ENCODE results near the gene DENND5A. TPM values are rescaled to one million over a fixed set of nuclear protein-coding genes. Genes with fewer than 3 reads are reported as not detected.

The DENND5A gene
- total and polyA plus RNA-seq, 10 donors, result 20.8 to 157 (median 110) TPM

DNA sequence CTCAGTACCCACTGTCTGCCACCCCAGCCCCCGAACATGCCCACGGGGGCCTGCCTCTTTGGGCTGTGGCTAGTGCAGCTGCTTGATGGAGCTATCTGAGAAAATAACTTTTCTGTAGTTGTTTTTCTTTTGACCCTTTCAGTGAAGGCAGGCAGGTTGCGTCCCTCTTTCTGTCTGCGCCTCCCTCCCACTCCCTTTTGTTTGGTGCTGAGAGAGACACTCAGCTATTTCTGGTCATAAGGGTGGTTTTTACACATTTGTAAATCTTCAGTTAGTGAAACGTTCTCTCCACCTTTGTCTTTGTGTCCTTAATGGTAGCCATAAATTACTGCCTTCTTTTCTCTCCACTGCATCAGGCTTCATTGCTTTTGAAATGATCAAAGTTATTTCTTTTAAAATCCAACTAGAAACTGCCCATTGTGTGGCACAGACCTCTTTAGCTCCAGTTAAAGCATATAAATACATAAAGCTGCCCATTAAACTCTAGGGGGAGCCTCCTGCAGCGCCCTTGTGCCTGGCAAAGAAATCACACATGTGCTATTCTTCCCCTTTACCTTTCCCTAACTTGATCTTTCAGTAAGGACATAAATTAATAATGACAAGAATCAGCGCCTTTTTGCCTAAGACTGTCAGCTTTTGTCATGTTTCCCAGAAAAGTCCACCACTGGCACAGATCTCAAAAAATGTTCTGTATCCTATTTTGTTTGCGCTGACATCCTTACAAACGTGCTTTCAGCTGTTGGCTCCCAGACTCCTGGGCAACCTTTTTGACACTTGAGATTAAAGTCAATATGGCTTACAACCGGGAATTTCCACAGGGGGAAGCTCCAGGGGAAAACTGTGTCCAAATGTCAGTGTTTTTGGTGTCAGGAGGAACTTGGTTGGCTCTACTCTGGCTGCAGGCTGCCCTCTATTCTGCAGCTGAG is 172.0 kb downstream of the DENND5A start:
- Histone ChIP-seq H3K9me3 (no peaks in the 10 kb centered on the region), H3K27me3 (replicated peaks in 1 of 7) (peaks cover 0 to 70% (median 19%) of the 10 kb centered on the region in 7 donors), H3K4me1 (peaks cover 0 to 16% (median 11%) of the 10 kb centered on the region in 6 donors), H3K27ac (no peak overlapping the region), H3K4me3 (no peak overlapping the region), H3K36me3 (no peaks in the 10 kb centered on the region)
- no peak for TF ChIP-seq POLR2AphosphoS5 (IDR thresholded peaks at IDR 0.05)
- TF ChIP-seq CTCF (IDR thresholded peaks at IDR 0.05 in 8 of 11, conservative IDR thresholded peaks at IDR 0.05 in 3 of 11), result no peak
- TF ChIP-seq POLR2A (IDR thresholded peaks at IDR 0.05), result no peak
- no peak for DNase-seq
- WGBS, 5 donors, result 69 to 75% (median 70%) methylated on average over 10 of the region's 10 CpGs
- intact Hi-C loops (cut with DNase I; ENCODE audit: low total_unique reads), result no loop called here

- H3K4me3 ChIP-seq, result peak overlapping the region in 3 of 8 donors; percentile 44 to 70 (median 55)
- intact Hi-C loops (cut with DNase I; ENCODE audit: low total_unique reads), result no loop called here
- 79 to 89% (median 82%) methylated on average over 4 of the region's 4 CpGs for WGBS, 5 donors
- H3K36me3 ChIP-seq, result no peaks in the 10 kb centered on the region
- peak; percentile 47 for DNase-seq
- TF ChIP-seq POLR2A (IDR thresholded peaks at IDR 0.05) (no peak), CTCF (IDR thresholded peaks at IDR 0.05 in 8 of 11, conservative IDR thresholded peaks at IDR 0.05 in 3 of 11) (no peak), POLR2AphosphoS5 (IDR thresholded peaks at IDR 0.05) (no peak)
- no peaks in the 10 kb centered on the region for H3K9me3 ChIP-seq
- peaks cover 0 to 16% (median 11%) of the 10 kb centered on the region in 6 donors for H3K4me1 ChIP-seq
- H3K27me3 ChIP-seq (replicated peaks in 1 of 7), result peaks cover 0 to 70% (median 19%) of the 10 kb centered on the region in 7 donors
- no peak overlapping the region for H3K27ac ChIP-seq
Measured at GRCh38 chr11:9092072-9092471, 173.1 kb downstream of the DENND5A start.

DNA sequence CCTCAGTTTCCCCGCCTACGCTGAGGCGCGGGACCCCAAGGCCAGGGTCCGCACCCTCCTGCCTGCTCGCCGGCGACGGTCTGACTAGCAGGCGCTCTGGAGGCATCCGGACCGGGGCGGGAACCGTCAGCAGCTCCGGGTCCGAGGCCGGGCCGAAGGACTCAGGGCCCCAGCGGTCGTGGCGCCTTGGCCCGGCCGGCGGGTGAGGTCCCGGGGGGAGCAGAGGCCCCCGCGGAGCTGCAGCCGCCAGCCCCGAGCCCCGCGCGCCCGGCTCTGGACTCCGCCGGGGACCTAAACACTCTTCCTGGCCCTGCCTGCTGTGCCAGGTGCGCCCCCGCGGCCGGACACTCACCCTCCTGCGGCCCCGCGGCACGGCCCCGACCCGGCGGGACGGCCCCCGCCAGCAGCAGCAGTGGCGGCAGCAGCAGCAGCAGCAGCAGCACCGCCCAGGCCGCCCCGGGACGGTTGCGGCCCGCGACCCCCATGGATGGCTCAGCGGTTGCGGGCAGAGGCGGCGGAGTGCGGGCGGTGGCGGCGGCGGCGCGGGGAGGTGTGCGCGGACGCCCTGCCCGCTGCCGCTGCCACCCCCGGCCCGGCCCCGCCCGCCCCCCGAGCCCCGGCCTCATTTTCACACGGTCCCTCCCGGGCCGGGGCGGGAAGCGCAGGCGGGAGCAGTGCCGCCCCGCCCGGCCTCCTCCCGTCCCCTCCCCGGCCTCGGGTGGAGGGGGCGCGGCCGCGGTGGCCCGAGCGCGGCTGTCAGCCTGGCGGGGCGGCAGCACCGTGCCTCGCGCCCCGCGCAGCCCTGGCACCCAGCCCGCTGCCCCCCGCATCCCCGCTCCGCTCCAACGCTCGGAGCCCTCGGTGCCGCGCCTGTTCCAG is 173.9 kb downstream of the DENND5A start, which contains the start of gene SCUBE2:
TSS of gene SCUBE2 (minus strand) at position 556 of the 879 bp plus-strand sequence. CDS start at position 485, 71 bp downstream.
- Histone ChIP-seq H3K27ac (peak within 1 kb of the TSS in 2 of 8 donors; percentile 20 to 23), H3K9me3 (no peaks in the 10 kb centered on the region), H3K27me3 (replicated peaks in 1 of 7) (peaks cover 0 to 70% (median 19%) of the 10 kb centered on the region in 7 donors), H3K36me3 (no peaks in the 10 kb centered on the region), H3K4me3 (peak within 1 kb of the TSS; percentile 30 to 70 (median 46)), H3K4me1 (peaks cover 0 to 16% (median 11%) of the 10 kb centered on the region in 6 donors)
- WGBS, 5 donors, result 0 to 10% (median 2%) methylated on average over 26 to 113 of the region's 113 CpGs
- peak; percentile 71 for DNase-seq
- TF ChIP-seq POLR2AphosphoS5 (IDR thresholded peaks at IDR 0.05) (peak in 1 of 3 donors; percentile 17), CTCF (IDR thresholded peaks at IDR 0.05 in 8 of 11, conservative IDR thresholded peaks at IDR 0.05 in 3 of 11) (no peak), POLR2A (IDR thresholded peaks at IDR 0.05) (no peak)
- intact Hi-C loops (cut with DNase I; ENCODE audit: low total_unique reads), result no loop called here
